WTC11 (cell line): ENCODE measurements around the gene SLC35F2. TPM values are rescaled to one million over a fixed set of nuclear protein-coding genes. Genes with fewer than 3 reads are reported as not detected.

Source experiments
- ATAC-seq: fragments of 200-7000 bp; cut with Tn5 transposase; 2 replicates; pipeline ENCODE4 v1.10.0; 2021; ENCODE audit warnings: mild to moderate bottlenecking, moderate library complexity
- CTCF ChIA-PET: fragments of 300-600 bp; sonication (Branson Sonifier 250); formaldehyde crosslinking; loops from one replicate; lab custom pipeline; 2021; ENCODE audit warnings: antibody characterized with exemption; lab: Charles Lee
- POLR2A ChIA-PET: fragments of 350-600 bp; sonication (Branson Sonifier 250); formaldehyde crosslinking; loops from one replicate; lab custom pipeline; 2021; ENCODE audit warnings: antibody characterized with exemption; lab: Charles Lee
- DNase-seq: peaks from one replicate; pipeline ENCODE4 v3.0.0; 2021; ENCODE audit warnings: low spot score
- H3K27ac Mint-ChIP-seq: 2 replicates; pipeline ENCODE4 v1.8.0; 2021; ENCODE audit warnings: mixed read lengths
- H3K27me3 Mint-ChIP-seq: 2 replicates; pipeline ENCODE4 v1.8.0; 2021; ENCODE audit warnings: low read depth, mild to moderate bottlenecking, moderate library complexity, mixed read lengths
- H3K36me3 Mint-ChIP-seq: 2 replicates; pipeline ENCODE4 v1.8.0; 2021; ENCODE audit warnings: mixed read lengths
- H3K4me1 Mint-ChIP-seq: 2 replicates; pipeline ENCODE4 v1.8.0; 2022; ENCODE audit warnings: mixed read lengths
- H3K4me3 Mint-ChIP-seq: 2 replicates; pipeline ENCODE4 v1.8.0; 2021; ENCODE audit warnings: mild to moderate bottlenecking, moderate library complexity, mixed read lengths
- H3K9me3 Mint-ChIP-seq: 2 replicates; pipeline ENCODE4 v1.8.0; 2021; ENCODE audit warnings: mixed read lengths
- ERG ChIP-seq: fragments of 250-450 bp; sonication (Bioruptor Pico); IDR thresholded peaks from 2 replicates; pipeline ENCODE4 v1.8.0; 2021; ENCODE audit warnings: mild to moderate bottlenecking
- ETV6 ChIP-seq: sonication (generic); formaldehyde crosslinking; IDR thresholded peaks from 2 replicates; pipeline ENCODE4 v1.8.1; 2022; ENCODE audit warnings: mild to moderate bottlenecking, missing genetic modification reagents
- FOXJ3 ChIP-seq: sonication (generic); formaldehyde crosslinking; IDR thresholded peaks from 2 replicates; pipeline ENCODE4 v1.9.0; 2021; ENCODE audit warnings: missing genetic modification reagents, mild to moderate bottlenecking, borderline replicate concordance
- GABPB1 ChIP-seq: sonication (generic); formaldehyde crosslinking; IDR thresholded peaks from 2 replicates; pipeline ENCODE4 v1.8.1; 2023; ENCODE audit warnings: mild to moderate bottlenecking, missing genetic modification reagents
- GTF2I ChIP-seq: fragments of 250-450 bp; sonication (Bioruptor Pico); conservative IDR thresholded peaks from 2 replicates; pipeline ENCODE4 v1.4.0; 2021; ENCODE audit warnings: mild to moderate bottlenecking
- JAZF1 ChIP-seq: fragments of 250-450 bp; sonication (Bioruptor Pico); IDR thresholded peaks from 2 replicates; pipeline ENCODE4 v1.9.0; 2021; ENCODE audit warnings: moderate library complexity, mild to moderate bottlenecking, inconsistent platforms
- KAT7 ChIP-seq: sonication (generic); formaldehyde crosslinking; IDR thresholded peaks from 2 replicates; pipeline ENCODE4 v1.8.1; 2023; ENCODE audit warnings: missing genetic modification reagents, mild to moderate bottlenecking, borderline replicate concordance
- MLX ChIP-seq: sonication (generic); formaldehyde crosslinking; IDR thresholded peaks from 2 replicates; pipeline ENCODE4 v1.8.1; 2023; ENCODE audit warnings: mild to moderate bottlenecking, missing genetic modification reagents, moderate library complexity
- NFATC4 ChIP-seq: fragments of 250-450 bp; sonication (Bioruptor Pico); IDR thresholded peaks from 2 replicates; pipeline ENCODE4 v1.9.0; 2021; ENCODE audit warnings: mild to moderate bottlenecking
- NFE2L1 ChIP-seq: sonication (generic); formaldehyde crosslinking; IDR thresholded peaks from 2 replicates; pipeline ENCODE4 v1.8.1; 2023; ENCODE audit warnings: missing genetic modification reagents
- NR3C1 ChIP-seq: sonication (generic); formaldehyde crosslinking; conservative IDR thresholded peaks from 2 replicates; pipeline ENCODE4 v1.8.1; 2023; ENCODE audit warnings: low read depth, mild to moderate bottlenecking, missing genetic modification reagents
- SMAD3 ChIP-seq: sonication (generic); formaldehyde crosslinking; IDR thresholded peaks from 2 replicates; pipeline ENCODE4 v1.8.0; 2022; ENCODE audit warnings: missing genetic modification reagents, mild to moderate bottlenecking, borderline replicate concordance
- SOX15 ChIP-seq: fragments of 250-450 bp; sonication (Bioruptor Pico); IDR thresholded peaks from 2 replicates; pipeline ENCODE4 v1.9.0; 2021; ENCODE audit warnings: mild to moderate bottlenecking
- SP1 ChIP-seq: sonication (generic); formaldehyde crosslinking; conservative IDR thresholded peaks from 2 replicates; pipeline ENCODE4 v1.8.1; 2022; ENCODE audit warnings: missing genetic modification reagents
- STAT6 ChIP-seq: sonication (generic); formaldehyde crosslinking; conservative IDR thresholded peaks from 2 replicates; pipeline ENCODE4 v1.8.1; 2023; ENCODE audit warnings: mild to moderate bottlenecking, low read depth, missing genetic modification reagents, moderate library complexity
- TEAD4 ChIP-seq: sonication (generic); formaldehyde crosslinking; IDR thresholded peaks from 2 replicates; pipeline ENCODE4 v1.8.0; 2022; ENCODE audit warnings: mild to moderate bottlenecking, missing genetic modification reagents
- ZNF138 ChIP-seq: sonication (generic); formaldehyde crosslinking; conservative IDR thresholded peaks from 2 replicates; pipeline ENCODE4 v1.8.1; 2022; ENCODE audit warnings: mild to moderate bottlenecking, moderate library complexity, missing genetic modification reagents
- ZNF219 ChIP-seq: sonication (generic); formaldehyde crosslinking; IDR thresholded peaks from 2 replicates; pipeline ENCODE4 v1.8.0; 2023; ENCODE audit warnings: missing genetic modification reagents, mild to moderate bottlenecking, borderline replicate concordance
- ZNF232 ChIP-seq: sonication (generic); formaldehyde crosslinking; IDR thresholded peaks from 2 replicates; pipeline ENCODE4 v1.8.0; 2022; ENCODE audit warnings: mild to moderate bottlenecking, missing genetic modification reagents
- ZNF263 ChIP-seq: sonication (generic); formaldehyde crosslinking; IDR thresholded peaks from 2 replicates; pipeline ENCODE4 v1.8.1; 2022; ENCODE audit warnings: low read depth, mild to moderate bottlenecking, moderate library complexity, missing genetic modification reagents
- ZNF281 ChIP-seq: sonication (generic); formaldehyde crosslinking; IDR thresholded peaks from 2 replicates; pipeline ENCODE4 v1.8.0; 2023; ENCODE audit warnings: mild to moderate bottlenecking, missing genetic modification reagents
- ZNF416 ChIP-seq: fragments of 250-450 bp; sonication (Bioruptor Pico); IDR thresholded peaks from 2 replicates; pipeline ENCODE4 v1.9.0; 2021; ENCODE audit warnings: mild to moderate bottlenecking, inconsistent platforms
- ZNF532 ChIP-seq: fragments of 250-450 bp; sonication (Bioruptor Pico); IDR thresholded peaks from 2 replicates; pipeline ENCODE4 v1.9.0; 2021; ENCODE audit warnings: mild to moderate bottlenecking, borderline replicate concordance
- total RNA-seq: library from RNA; stranded (reverse); gene quantifications from 3 replicates; pipeline ENCODE4 v1.2.3, GENCODE V29; 2021
- TF ChIP-seq, protein P1 (sequence below): sonication (generic); formaldehyde crosslinking; IDR thresholded peaks from 2 replicates; pipeline ENCODE4 v1.8.0; 2022; ENCODE audit warnings: mild to moderate bottlenecking, missing genetic modification reagents
- TF ChIP-seq, protein P2 (sequence below): fragments of 250-450 bp; sonication (Bioruptor Pico); IDR thresholded peaks from 2 replicates; pipeline ENCODE4 v1.9.0; 2021; ENCODE audit warnings: mild to moderate bottlenecking

The SLC35F2 gene
- total RNA-seq, 1 experiment from 2014 or later = 27.1 TPM

DNA sequence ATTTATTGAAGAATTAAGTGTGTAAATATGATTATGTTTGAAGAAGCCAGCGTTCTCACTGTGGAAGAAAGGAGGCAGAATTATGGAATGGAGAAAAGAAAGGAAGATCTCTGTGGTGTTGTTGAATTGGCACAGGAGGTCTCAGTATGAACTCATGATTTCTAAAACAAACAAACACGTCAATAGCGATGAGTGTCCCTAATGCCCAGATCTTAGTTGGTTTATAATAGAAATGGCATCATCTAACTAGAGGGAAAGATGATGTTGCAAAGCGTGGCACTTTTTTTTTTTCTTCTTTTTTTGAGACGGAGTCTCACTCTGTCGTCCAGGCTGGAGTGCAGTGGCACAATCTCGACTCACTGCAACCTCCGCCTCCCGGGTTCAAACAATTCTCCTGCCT lies 107.5 kb downstream of the SLC35F2 start:
- H3K9me3 Mint-ChIP-seq = no peaks in the 10 kb centered on the region
- H3K36me3 Mint-ChIP-seq = no peaks in the 10 kb centered on the region
- DNase-seq = no peak
- H3K4me1 Mint-ChIP-seq = no peaks in the 10 kb centered on the region
- ChIA-PET CTCF (no interaction called here), POLR2A (no interaction called here)
- ATAC-seq = no peak
- H3K27me3 Mint-ChIP-seq = no peaks in the 10 kb centered on the region; the same call in 1 of the 2 replicates
- H3K4me3 Mint-ChIP-seq = no peak overlapping the region
- TF ChIP-seq ZNF138 (CRISPR knock-in tag) (no peak), GABPB1 (CRISPR knock-in tag) (no peak), NR3C1 (CRISPR knock-in tag) (no peak), SP1 (no peak), SOX15 (no peak), SMAD3 (CRISPR knock-in tag) (no peak), ZNF263 (no peak), ZNF281 (CRISPR knock-in tag) (no peak), GTF2I (CRISPR knock-in tag) (no peak), ETV6 (CRISPR knock-in tag) (no peak), NFE2L1 (CRISPR knock-in tag) (no peak), MLX (no peak), ZNF219 (CRISPR knock-in tag) (no peak)
- TF ChIP-seq, protein P1, sequence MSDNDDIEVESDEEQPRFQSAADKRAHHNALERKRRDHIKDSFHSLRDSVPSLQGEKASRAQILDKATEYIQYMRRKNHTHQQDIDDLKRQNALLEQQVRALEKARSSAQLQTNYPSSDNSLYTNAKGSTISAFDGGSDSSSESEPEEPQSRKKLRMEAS (CRISPR knock-in tag) = no peak
- H3K27ac Mint-ChIP-seq = no peak overlapping the region

GRCh38 chr11:107750313-107750712 lies 108.3 kb downstream of the SLC35F2 start:
- Mint-ChIP-seq H3K27ac (no peak overlapping the region), H3K36me3 (no peaks in the 10 kb centered on the region), H3K9me3 (no peaks in the 10 kb centered on the region), H3K4me1 (no peaks in the 10 kb centered on the region), H3K4me3 (no peak overlapping the region), H3K27me3 (peaks cover 3% of the 10 kb centered on the region)
- ATAC-seq = no peak
- CTCF ChIA-PET = no interaction called here
- DNase-seq = no peak
- POLR2A ChIA-PET = no interaction called here
- TF ChIP-seq FOXJ3 (CRISPR knock-in tag) = no peak
- no peak for TF ChIP-seq TEAD4 (CRISPR knock-in tag)
- no peak for TF ChIP-seq ZNF232 (CRISPR knock-in tag)
- TF ChIP-seq NFATC4 (CRISPR knock-in tag) = no peak
- no peak for TF ChIP-seq ZNF532 (CRISPR knock-in tag)
- TF ChIP-seq JAZF1 (CRISPR knock-in tag) = no peak
- no peak for TF ChIP-seq STAT6 (CRISPR knock-in tag)
- TF ChIP-seq GABPB1 (CRISPR knock-in tag) = no peak
- TF ChIP-seq ERG = no peak
- TF ChIP-seq, protein P1 (CRISPR knock-in tag) = no peak
- TF ChIP-seq ZNF138 (CRISPR knock-in tag) = no peak
- TF ChIP-seq, protein P2, sequence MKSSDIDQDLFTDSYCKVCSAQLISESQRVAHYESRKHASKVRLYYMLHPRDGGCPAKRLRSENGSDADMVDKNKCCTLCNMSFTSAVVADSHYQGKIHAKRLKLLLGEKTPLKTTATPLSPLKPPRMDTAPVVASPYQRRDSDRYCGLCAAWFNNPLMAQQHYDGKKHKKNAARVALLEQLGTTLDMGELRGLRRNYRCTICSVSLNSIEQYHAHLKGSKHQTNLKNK (CRISPR knock-in tag) = no peak
- no peak for TF ChIP-seq ZNF416
- TF ChIP-seq KAT7 (CRISPR knock-in tag) = no peak
